Measurements from ENCODE around the gene RYR1.

- TF ChIP-seq CTCF (IDR thresholded peaks at IDR 0.05) = no peak
- no peak for TF ChIP-seq POLR2A (IDR thresholded peaks at IDR 0.05)
Observed at GRCh38 chr19:38632476-38633213, 199.2 kb downstream of the RYR1 start.

Measured in right lobe of liver (tissue), 4 donors.